Measurements from ENCODE around the gene ATF4. TPM values are rescaled to one million over a fixed set of nuclear protein-coding genes. Genes with fewer than 3 reads are reported as not detected.

ATF4 gene
- total and polyA plus RNA-seq, 12 donors: 207 to 1,513 (median 346) TPM

DNA sequence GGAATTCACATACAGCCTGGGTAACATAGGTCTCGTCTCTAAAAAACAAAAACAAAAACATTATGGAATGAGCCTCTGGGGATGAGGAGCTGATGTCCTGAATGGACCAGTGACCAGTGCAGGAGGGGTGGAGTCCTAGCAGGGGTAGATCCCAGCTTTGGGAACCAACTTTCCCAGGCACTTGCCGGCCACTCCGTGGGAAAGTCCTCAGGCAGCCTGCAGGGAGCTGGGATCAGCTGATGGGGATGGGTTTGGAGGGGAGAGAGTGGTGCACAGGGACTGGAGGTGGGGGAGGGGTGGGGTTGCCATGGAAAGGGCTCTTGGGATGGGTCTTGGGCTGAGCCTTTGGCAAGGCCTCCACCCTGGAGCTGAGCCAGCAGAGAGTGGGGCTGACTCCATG is 44.5 kb upstream of the ATF4 start:
- Histone ChIP-seq H3K9me3 (replicated peaks in 1 of 3) (no peaks in the 10 kb centered on the region), H3K4me1 (replicated peaks in 1 of 2) (peaks cover 5 to 18% of the 10 kb centered on the region in 2 donors), H3K27me3 (no peaks in the 10 kb centered on the region), H3K4me3 (no peak overlapping the region), H3K36me3 (replicated peaks in 1 of 2) (no peaks in the 10 kb centered on the region), H3K27ac (no peak overlapping the region)
- 67 to 92% (median 76%) methylated on average over 2 to 3 of the region's 3 CpGs for WGBS, 4 donors
- DNase-seq: no peak
- no peak for TF ChIP-seq POLR2A (IDR thresholded peaks at IDR 0.05)
- TF ChIP-seq, protein P1, sequence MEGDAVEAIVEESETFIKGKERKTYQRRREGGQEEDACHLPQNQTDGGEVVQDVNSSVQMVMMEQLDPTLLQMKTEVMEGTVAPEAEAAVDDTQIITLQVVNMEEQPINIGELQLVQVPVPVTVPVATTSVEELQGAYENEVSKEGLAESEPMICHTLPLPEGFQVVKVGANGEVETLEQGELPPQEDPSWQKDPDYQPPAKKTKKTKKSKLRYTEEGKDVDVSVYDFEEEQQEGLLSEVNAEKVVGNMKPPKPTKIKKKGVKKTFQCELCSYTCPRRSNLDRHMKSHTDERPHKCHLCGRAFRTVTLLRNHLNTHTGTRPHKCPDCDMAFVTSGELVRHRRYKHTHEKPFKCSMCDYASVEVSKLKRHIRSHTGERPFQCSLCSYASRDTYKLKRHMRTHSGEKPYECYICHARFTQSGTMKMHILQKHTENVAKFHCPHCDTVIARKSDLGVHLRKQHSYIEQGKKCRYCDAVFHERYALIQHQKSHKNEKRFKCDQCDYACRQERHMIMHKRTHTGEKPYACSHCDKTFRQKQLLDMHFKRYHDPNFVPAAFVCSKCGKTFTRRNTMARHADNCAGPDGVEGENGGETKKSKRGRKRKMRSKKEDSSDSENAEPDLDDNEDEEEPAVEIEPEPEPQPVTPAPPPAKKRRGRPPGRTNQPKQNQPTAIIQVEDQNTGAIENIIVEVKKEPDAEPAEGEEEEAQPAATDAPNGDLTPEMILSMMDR (IDR thresholded peaks at IDR 0.05): no peak
- intact Hi-C loops (cut with DNase I): loop anchor here in 1 of 2 donors (10.0 kb wide), 1 partner anchor 539 kb away; no protein-coding TSS in a partner anchor

DNA sequence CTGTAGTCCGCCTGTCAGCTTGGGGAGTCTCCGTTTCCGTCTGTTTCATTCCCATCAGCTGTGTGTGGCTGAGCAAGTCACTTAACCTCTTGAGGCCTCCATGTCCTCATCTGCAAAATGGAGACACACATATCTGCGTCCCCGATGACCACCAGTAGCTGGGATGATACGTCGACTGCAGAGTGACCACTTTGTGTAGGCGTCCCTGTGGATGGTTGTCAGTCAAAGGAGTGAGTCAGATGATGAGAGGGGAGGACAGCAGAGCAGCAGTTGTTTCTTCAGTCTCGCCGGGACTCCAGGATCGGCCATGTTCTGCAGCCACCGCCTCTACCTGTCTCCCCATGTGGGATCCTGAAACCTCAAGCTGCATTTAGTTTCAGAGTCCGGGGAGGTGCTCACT is 43.7 kb upstream of the ATF4 start:
- TF ChIP-seq, protein P1 (IDR thresholded peaks at IDR 0.05): no peak
- TF ChIP-seq POLR2A (IDR thresholded peaks at IDR 0.05): no peak
- Histone ChIP-seq H3K9me3 (replicated peaks in 1 of 3) (no peaks in the 10 kb centered on the region), H3K4me1 (replicated peaks in 1 of 2) (peaks cover 5 to 10% of the 10 kb centered on the region in 2 donors), H3K4me3 (no peak overlapping the region), H3K36me3 (replicated peaks in 1 of 2) (no peaks in the 10 kb centered on the region), H3K27ac (no peak overlapping the region), H3K27me3 (no peaks in the 10 kb centered on the region)
- intact Hi-C loops (cut with DNase I): loop anchor here in 1 of 2 donors (10.0 kb wide), 1 partner anchor 538 kb away; no protein-coding TSS in a partner anchor
- WGBS, 4 donors: 85 to 89% (median 87%) methylated on average over 10 to 13 of the region's 13 CpGs
- no peak for DNase-seq

DNA sequence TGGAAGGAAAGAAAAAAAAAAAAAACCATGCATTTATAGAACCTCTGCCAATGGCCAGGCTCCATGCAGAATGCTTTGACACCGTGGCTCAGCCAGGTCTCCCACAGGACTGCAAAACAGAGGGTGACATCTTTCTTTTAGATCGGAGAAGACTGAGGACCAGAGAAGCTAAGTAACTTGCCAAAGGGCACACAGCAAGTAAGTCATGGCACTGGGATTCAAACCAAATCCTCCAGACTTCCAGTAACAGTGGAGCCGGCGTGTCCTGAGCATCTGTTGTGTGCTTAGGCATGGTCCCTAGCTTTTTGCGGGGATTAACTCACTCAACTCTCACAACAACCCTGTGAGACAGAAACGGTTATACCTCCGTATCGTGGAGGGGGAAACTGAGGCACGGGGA is 42.8 kb upstream of the ATF4 start:
- Histone ChIP-seq H3K36me3 (replicated peaks in 1 of 2) (no peaks in the 10 kb centered on the region), H3K27me3 (no peaks in the 10 kb centered on the region), H3K4me3 (no peak overlapping the region), H3K9me3 (replicated peaks in 1 of 3) (no peaks in the 10 kb centered on the region), H3K27ac (no peak overlapping the region), H3K4me1 (replicated peaks in 1 of 2) (peaks cover 1 to 5% of the 10 kb centered on the region in 2 donors)
- DNase-seq: no peak
- WGBS, 4 donors: 67 to 91% (median 88%) methylated on average over 7 to 9 of the region's 9 CpGs
- TF ChIP-seq, protein P1 (IDR thresholded peaks at IDR 0.05): no peak
- TF ChIP-seq POLR2A (IDR thresholded peaks at IDR 0.05): no peak
- intact Hi-C loops (cut with DNase I): loop anchor here in 1 of 2 donors (10.0 kb wide), 1 partner anchor 537 kb away; no protein-coding TSS in a partner anchor

DNA sequence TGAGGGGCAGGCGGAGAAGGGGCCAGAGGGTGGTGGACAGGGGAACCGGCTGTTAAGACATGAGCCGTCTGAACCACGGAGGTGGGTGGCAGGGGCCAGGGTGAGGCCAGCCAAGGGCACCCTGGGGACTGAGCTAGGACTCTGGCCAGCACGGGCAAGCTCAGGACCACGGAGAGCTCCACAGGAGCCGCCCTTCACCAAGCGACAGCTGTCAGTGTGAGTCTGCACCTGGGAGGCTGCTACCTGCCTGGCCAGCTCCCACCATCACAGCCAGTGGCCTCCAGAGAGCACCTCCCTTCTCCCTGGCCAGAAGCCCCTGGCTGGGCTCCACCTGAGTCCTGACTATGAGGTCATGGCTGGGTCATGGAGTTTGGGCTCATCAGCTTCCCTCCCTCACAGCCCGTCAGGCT is 41.9 kb upstream of the ATF4 start:
- no peak overlapping the region for H3K27ac ChIP-seq
- peaks cover 0 to 5% of the 10 kb centered on the region in 2 donors for H3K4me1 ChIP-seq (replicated peaks in 1 of 2)
- intact Hi-C loops (cut with DNase I): loop anchor here in 1 of 2 donors (10.0 kb wide), 1 partner anchor 536 kb away; no protein-coding TSS in a partner anchor
- no peaks in the 10 kb centered on the region for H3K36me3 ChIP-seq (replicated peaks in 1 of 2)
- no peak overlapping the region for H3K4me3 ChIP-seq
- 48 to 57% (median 50%) methylated on average over 7 to 9 of the region's 9 CpGs for WGBS, 4 donors
- peak in 1 of 7 donors; percentile 42 for DNase-seq
- H3K27me3 ChIP-seq: no peaks in the 10 kb centered on the region
- TF ChIP-seq POLR2A (IDR thresholded peaks at IDR 0.05): no peak
- TF ChIP-seq, protein P1 (IDR thresholded peaks at IDR 0.05): no peak
- no peaks in the 10 kb centered on the region for H3K9me3 ChIP-seq (replicated peaks in 1 of 3)
